GM18870 (cell line): ENCODE data around the gene EDIL3.

Experiments used
- ATAC-seq: cut with Tn5 transposase; IDR thresholded peaks from one replicate; pipeline ENCODE4 v1.9.1; 2021; ENCODE audit warnings: moderate library complexity; ENCODE audit not compliant: unreplicated experiment

The EDIL3 gene

GRCh38 chr5:84384604-84385575, at the start of gene EDIL3:
TSS of gene EDIL3 (minus strand) at chr5:84384880. CDS start at chr5:84384374, 506 bp downstream.
- no peak for ATAC-seq

- ATAC-seq: no peak
These were observed 48.8 kb upstream of the EDIL3 start for GRCh38 chr5:84433461-84433860.

GRCh38 chr5:84430863-84431663, 46.4 kb upstream of the EDIL3 start:
- no peak for ATAC-seq

GRCh38 chr5:84430079-84430478, 45.4 kb upstream of the EDIL3 start:
- ATAC-seq: no peak

GRCh38 chr5:84425365-84425881, 40.7 kb upstream of the EDIL3 start:
- ATAC-seq: no peak

GRCh38 chr5:84419742-84420141, 35.1 kb upstream of the EDIL3 start:
- ATAC-seq: no peak

- no peak for ATAC-seq
These were observed 27.3 kb upstream of the EDIL3 start for GRCh38 chr5:84411832-84412605.

GRCh38 chr5:84406111-84406510, 21.4 kb upstream of the EDIL3 start:
- ATAC-seq: no peak

GRCh38 chr5:84403773-84404172, 19.1 kb upstream of the EDIL3 start:
- no peak for ATAC-seq

- ATAC-seq: no peak
These were observed 12.7 kb upstream of the EDIL3 start for GRCh38 chr5:84397385-84397784.

- no peak for ATAC-seq
These were observed 9.3 kb upstream of the EDIL3 start for GRCh38 chr5:84393969-84394368.

- ATAC-seq: no peak
These were observed 8.2 kb upstream of the EDIL3 start for GRCh38 chr5:84392836-84393235.

GRCh38 chr5:84385705-84386104, 1.0 kb upstream of the EDIL3 start:
- ATAC-seq: no peak

- ATAC-seq: no peak
These were observed 670 bp downstream of the EDIL3 start for GRCh38 chr5:84383816-84384603.

- ATAC-seq: no peak
These were observed 1.3 kb downstream of the EDIL3 start for GRCh38 chr5:84383296-84383815.

- no peak for ATAC-seq
These were observed 2.1 kb downstream of the EDIL3 start for GRCh38 chr5:84382363-84383295.

- ATAC-seq: no peak
These were observed 2.9 kb downstream of the EDIL3 start for GRCh38 chr5:84381502-84382362.

- ATAC-seq: no peak
These were observed 4.9 kb downstream of the EDIL3 start for GRCh38 chr5:84379749-84380148.
